ENCODE results near the gene SEZ6.

The SEZ6 gene

GRCh38 chr17:28997806-28998205 lies 8.0 kb downstream of the SEZ6 start:
- DNase-seq, result peak; percentile 89

- DNase-seq, result peak; percentile 12
These were observed 9.2 kb downstream of the SEZ6 start for GRCh38 chr17:28996554-28997096.

- DNase-seq, result no peak
These were observed 12.0 kb downstream of the SEZ6 start for GRCh38 chr17:28993645-28994426.

- no peak for DNase-seq
These were observed 12.9 kb downstream of the SEZ6 start for GRCh38 chr17:28992625-28993600.

GRCh38 chr17:28992185-28992584 lies 13.6 kb downstream of the SEZ6 start:
- no peak for DNase-seq

GRCh38 chr17:28991779-28992178 lies 14.1 kb downstream of the SEZ6 start:
- DNase-seq, result no peak

- DNase-seq, result no peak
These were observed 16.8 kb downstream of the SEZ6 start for GRCh38 chr17:28989028-28989427.

- no peak for DNase-seq
These were observed 17.4 kb downstream of the SEZ6 start for GRCh38 chr17:28988475-28988874.

GRCh38 chr17:28986714-28987655 lies 18.8 kb downstream of the SEZ6 start:
- no peak for DNase-seq

- no peak for DNase-seq
These were observed 19.7 kb downstream of the SEZ6 start for GRCh38 chr17:28985950-28986713.

GRCh38 chr17:28983286-28984230 lies 22.3 kb downstream of the SEZ6 start:
- no peak for DNase-seq

- no peak for DNase-seq
These were observed 23.6 kb downstream of the SEZ6 start for GRCh38 chr17:28982131-28982793.

GRCh38 chr17:28978356-28978964 lies 27.4 kb downstream of the SEZ6 start:
- DNase-seq, result no peak

- peak; percentile 33 for DNase-seq
These were observed 28.0 kb downstream of the SEZ6 start for GRCh38 chr17:28977659-28978355.

- DNase-seq, result no peak
These were observed 30.2 kb downstream of the SEZ6 start for GRCh38 chr17:28975646-28976045.

GRCh38 chr17:28975031-28975430 lies 30.8 kb downstream of the SEZ6 start:
- no peak for DNase-seq

- no peak for DNase-seq
These were observed 31.4 kb downstream of the SEZ6 start for GRCh38 chr17:28974451-28974850.

GRCh38 chr17:28973425-28973824 lies 32.4 kb downstream of the SEZ6 start:
- peak; percentile 47 for DNase-seq

GRCh38 chr17:28972437-28972836 lies 33.4 kb downstream of the SEZ6 start:
- DNase-seq, result no peak

Data from NCI-H1105 treated with DMSO at 0.1 percent for 48 hours (cell line).